Endothelial cell (in vitro differentiated cells): ENCODE results near the gene AKAP6. TPM values are rescaled to one million over a fixed set of nuclear protein-coding genes. Genes with fewer than 3 reads are reported as not detected.

Source experiments
- DNase-seq: peaks from one replicate; pipeline ENCODE4 v3.0.0; 2021; ENCODE audit warnings: low spot score
- H3K27ac Mint-ChIP-seq: one replicate; pipeline ENCODE4 v1.8.0; 2021; ENCODE audit warnings: mixed read lengths, inconsistent platforms; ENCODE audit not compliant: unreplicated experiment
- H3K27me3 Mint-ChIP-seq: one replicate; pipeline ENCODE4 v1.8.0; 2021; ENCODE audit warnings: mild to moderate bottlenecking, moderate library complexity, mixed read lengths, inconsistent platforms; ENCODE audit not compliant: unreplicated experiment
- H3K36me3 Mint-ChIP-seq: one replicate; pipeline ENCODE4 v1.8.0; 2021; ENCODE audit warnings: mild to moderate bottlenecking, low read depth, mixed read lengths, inconsistent platforms; ENCODE audit not compliant: unreplicated experiment
- H3K4me1 Mint-ChIP-seq: one replicate; pipeline ENCODE4 v1.8.0; 2021; ENCODE audit warnings: mild to moderate bottlenecking, mixed read lengths, inconsistent platforms; ENCODE audit not compliant: unreplicated experiment
- H3K4me3 Mint-ChIP-seq: one replicate; pipeline ENCODE4 v1.8.0; 2021; ENCODE audit warnings: mild to moderate bottlenecking, mixed read lengths, inconsistent platforms; ENCODE audit not compliant: unreplicated experiment
- H3K9me3 Mint-ChIP-seq: one replicate; pipeline ENCODE4 v1.8.0; 2021; ENCODE audit warnings: mixed read lengths, inconsistent platforms; ENCODE audit not compliant: unreplicated experiment
- CTCF ChIP-seq: fragments of 200-600 bp; sonication (generic); IDR thresholded peaks from one replicate; pipeline ENCODE4 v1.5.0; 2021; ENCODE audit warnings: antibody characterized with exemption; ENCODE audit not compliant: unreplicated experiment
- total RNA-seq: library from RNA; stranded (reverse); fragmentation: NEBNext Ultra II Directional; extraction: Animal tissue kit (Norgen Biotek cat#: 25700); gene quantifications from one replicate; pipeline ENCODE4 v1.2.1, GENCODE V29; 2021; ENCODE audit not compliant: unreplicated experiment

AKAP6 gene
- total RNA-seq, 1 donor from 2014 or later: 4.4 TPM

GRCh38 chr14:32408018-32408417 lies 78.9 kb downstream of the AKAP6 start:
- H3K4me1 Mint-ChIP-seq: peaks cover 4% of the 10 kb centered on the region
- DNase-seq: no peak
- H3K36me3 Mint-ChIP-seq: no peaks in the 10 kb centered on the region
- no peak for TF ChIP-seq CTCF
- H3K27ac Mint-ChIP-seq: no peak overlapping the region
- no peaks in the 10 kb centered on the region for H3K9me3 Mint-ChIP-seq
- H3K4me3 Mint-ChIP-seq: no peak overlapping the region
- no peaks in the 10 kb centered on the region for H3K27me3 Mint-ChIP-seq

- no peaks in the 10 kb centered on the region for H3K36me3 Mint-ChIP-seq
- H3K27me3 Mint-ChIP-seq: no peaks in the 10 kb centered on the region
- TF ChIP-seq CTCF: no peak
Measured at GRCh38 chr14:32412103-32412502, 83.0 kb downstream of the AKAP6 start.

DNA sequence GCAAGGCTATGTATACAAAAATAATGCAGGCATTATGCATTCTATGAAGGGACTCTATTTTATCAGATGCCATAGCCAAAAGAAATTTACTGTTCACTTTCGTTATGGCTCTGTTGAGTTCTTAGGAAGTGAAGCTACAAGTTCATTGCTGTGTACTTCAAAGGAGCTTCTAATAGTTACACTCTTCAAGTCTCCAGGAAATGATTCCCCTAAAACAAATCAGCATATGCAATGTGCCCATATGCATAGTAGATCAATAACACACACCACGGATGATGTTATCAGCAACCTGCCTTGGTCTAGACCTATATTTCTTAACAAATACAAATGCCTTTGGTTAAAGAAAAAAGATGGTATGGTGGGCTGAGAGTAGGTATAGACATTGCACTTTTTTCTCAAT lies 83.4 kb downstream of the AKAP6 start:
- TF ChIP-seq CTCF: no peak
- H3K9me3 Mint-ChIP-seq: no peaks in the 10 kb centered on the region
- no peaks in the 10 kb centered on the region for H3K27me3 Mint-ChIP-seq
- no peak overlapping the region for H3K27ac Mint-ChIP-seq
- H3K36me3 Mint-ChIP-seq: no peaks in the 10 kb centered on the region
- DNase-seq: no peak
- H3K4me1 Mint-ChIP-seq: peaks cover 4% of the 10 kb centered on the region
- H3K4me3 Mint-ChIP-seq: no peak overlapping the region

More at GRCh38 chr14:32412103-32412502, 83.0 kb downstream of the AKAP6 start:
- DNase-seq: no peak
- Mint-ChIP-seq H3K27ac (no peak overlapping the region), H3K4me1 (peaks cover 4% of the 10 kb centered on the region), H3K4me3 (no peak overlapping the region), H3K9me3 (no peaks in the 10 kb centered on the region)

- Mint-ChIP-seq H3K36me3 (no peaks in the 10 kb centered on the region), H3K4me1 (peaks cover 4% of the 10 kb centered on the region), H3K9me3 (no peaks in the 10 kb centered on the region), H3K27ac (no peak overlapping the region), H3K4me3 (no peak overlapping the region), H3K27me3 (no peaks in the 10 kb centered on the region)
- no peak for TF ChIP-seq CTCF
- DNase-seq: no peak
Measured at GRCh38 chr14:32413967-32414640, 85.0 kb downstream of the AKAP6 start.

DNA sequence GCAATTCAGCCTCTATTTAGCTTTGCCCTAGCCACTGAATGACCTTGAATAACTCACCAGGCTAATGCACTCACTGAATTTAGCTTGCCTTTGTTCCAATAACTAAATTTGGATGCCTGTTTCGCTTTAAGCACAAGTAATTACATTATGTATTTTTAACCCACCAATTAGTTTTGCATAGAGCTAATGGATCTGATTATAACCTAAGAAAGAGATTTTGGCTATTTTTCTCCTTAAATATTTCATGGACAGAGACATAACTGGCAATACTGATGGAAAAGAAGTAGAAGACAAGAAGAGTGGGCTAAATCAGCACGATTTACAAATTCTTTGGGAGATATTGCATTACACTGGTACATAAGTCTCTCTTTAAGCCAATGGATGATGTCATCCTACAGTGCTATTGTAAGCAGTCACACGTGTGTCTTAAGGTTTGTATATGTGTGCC lies 85.7 kb downstream of the AKAP6 start:
- DNase-seq: no peak
- Mint-ChIP-seq H3K4me3 (no peak overlapping the region), H3K36me3 (no peaks in the 10 kb centered on the region), H3K4me1 (peaks cover 3% of the 10 kb centered on the region), H3K27me3 (no peaks in the 10 kb centered on the region), H3K27ac (no peak overlapping the region), H3K9me3 (no peaks in the 10 kb centered on the region)
- no peak for TF ChIP-seq CTCF
